Measurements from ENCODE around the gene ABCB11. TPM values are rescaled to one million over a fixed set of nuclear protein-coding genes. Genes with fewer than 3 reads are reported as not detected.

The ABCB11 gene
- total and polyA plus RNA-seq, 9 of the 15 experiments (the other 6 are each of a cell fraction or from before 2014, with no cell fraction given), result 0.04 to 0.51 (median 0.10) TPM; not detected in 1

- TF ChIP-seq ZNF280A (IDR thresholded peaks at IDR 0.05; ENCODE audit: low read depth, partially characterized antibody) (no peak), CC2D1A (IDR thresholded peaks at IDR 0.05) (peak; percentile 53), CBFA2T2 (conservative IDR thresholded peaks at IDR 0.05) (0 out of 2 replicates have a peak, but pooled peaks have one; percentile 6), EHMT2 (IDR thresholded peaks at IDR 0.05) (0 out of 2 replicates have a peak, but pooled peaks have one; percentile 13), U2AF1 (optimal IDR thresholded peaks at IDR 0.05; ENCODE audit: low read depth, low read length) (no peak), ARID1B (IDR thresholded peaks at IDR 0.05) (peak; percentile 16; the same call in 1 of the 2 replicates), RBM25 (IDR thresholded peaks at IDR 0.05; ENCODE audit: low read depth, low read length, severe bottlenecking) (no peak)
These were observed 15.2 kb downstream of the ABCB11 start (continued) for GRCh38 chr2:169015943-169016342.

- ATAC-seq, result no peak
- H3K27ac ChIP-seq (ENCODE audit: extremely low read depth, low read depth, low read length), result no peak overlapping the region
- peaks cover 12 to 48% of the 10 kb centered on the region in 2 experiments; a peak in 4 of 5 replicates for H3K4me1 ChIP-seq (replicated peaks in 1 of 2; ENCODE audit: control insufficient read depth in 2 of 2, insufficient read depth in 2 of 2, low read length in 2 of 2)
- no peaks in the 10 kb centered on the region for H3K9me3 ChIP-seq (replicated peaks; ENCODE audit: control insufficient read depth, insufficient read depth, low read depth, low read length)
- FAIRE-seq, result no peak
- no peak for DNase-seq (ENCODE audit: extremely low read depth in 1 of 4, low spot score in 3 of 4)
- POLR2A ChIA-PET, result interaction anchor here (1.0 kb wide), 1 partner anchor 10 kb away, joined by 3 read pairs; no protein-coding TSS in a partner anchor
- no peak overlapping the region for H3K4me2 ChIP-seq (ENCODE audit: insufficient read depth, low read length)
- H3K9me1 ChIP-seq (ENCODE audit: control insufficient read depth, insufficient read depth, low read length), result no peaks in the 10 kb centered on the region
- H3K27me3 ChIP-seq (ENCODE audit: control insufficient read depth in 2 of 2, insufficient read depth in 2 of 2, low read length in 2 of 2), result no peaks in the 10 kb centered on the region
- H3K36me3 ChIP-seq (ENCODE audit: control insufficient read depth, insufficient read depth, low read length), result no peaks in the 10 kb centered on the region
- CTCF ChIA-PET (ENCODE audit: low intra/inter-chr PET ratio), result no interaction called here
- no peak overlapping the region for H3K9ac ChIP-seq (ENCODE audit: insufficient read depth in 1 of 2, low read depth in 2 of 2, low read length in 2 of 2)
- H4K20me1 ChIP-seq (replicated peaks; ENCODE audit: control insufficient read depth, insufficient read depth, low read length), result no peaks in the 10 kb centered on the region
- H3K4me3 ChIP-seq, result no peak overlapping the region
- intact Hi-C loops (cut with micrococcal nuclease) (loop anchor here (5.0 kb wide), 3 partner anchors 38 to 83 kb away; no protein-coding TSS in a partner anchor), in situ Hi-C loops (cut with MboI) (no loop called here)
- 46% methylated on average over 3 of the region's 3 CpGs for WGBS (ENCODE audit: insufficient coverage, low coverage, missing lambda C conversion rate)
- no peak overlapping the region for H2AFZ ChIP-seq (ENCODE audit: low read depth, low read length)
- H3K79me2 ChIP-seq (ENCODE audit: control insufficient read depth, insufficient read depth, low read length), result no peaks in the 10 kb centered on the region
- BruUV-seq (replicated peaks), result no TSS peak
- TF ChIP-seq ZNF23 (CRISPR knock-in tag; IDR thresholded peaks at IDR 0.05) (no peak), HES1 (IDR thresholded peaks at IDR 0.05; ENCODE audit: low read depth) (no peak), ZNF324 (CRISPR knock-in tag; IDR thresholded peaks at IDR 0.05) (no peak), HMG20A (CRISPR knock-in tag; conservative IDR thresholded peaks at IDR 0.05) (no peak), ZEB2 (IDR thresholded peaks at IDR 0.05) (no peak), CBX2 (IDR thresholded peaks at IDR 0.05; ENCODE audit: insufficient read depth, low read length, poor library complexity, severe bottlenecking) (no peak)
These were observed 16.3 kb downstream of the ABCB11 start for GRCh38 chr2:169014780-169015179.
